ENCODE data around the gene RGS14.

GRCh38 chr5:177332896-177333260, 24.8 kb upstream of the RGS14 start:
- TF ChIP-seq CTCF (conservative IDR thresholded peaks at IDR 0.05; ENCODE audit: low read depth in 2 of 2): no peak
- no peak for TF ChIP-seq EZH2phosphoT487 (IDR thresholded peaks at IDR 0.05; ENCODE audit: unreplicated experiment)
- no peak for TF ChIP-seq POLR2AphosphoS5 (IDR thresholded peaks at IDR 0.05; ENCODE audit: low read depth)
- no peak for TF ChIP-seq NANOG (IDR thresholded peaks at IDR 0.05; ENCODE audit: borderline replicate concordance)
- TF ChIP-seq EZH2 (IDR thresholded peaks at IDR 0.05; ENCODE audit: low read depth, unreplicated experiment): no peak
- TF ChIP-seq REST (IDR thresholded peaks at IDR 0.05; ENCODE audit: unreplicated experiment): no peak
- TF ChIP-seq ZNF114 (CRISPR knock-in tag; IDR thresholded peaks at IDR 0.05): no peak
- no peak for TF ChIP-seq CREB1 (CRISPR knock-in tag; IDR thresholded peaks at IDR 0.05; ENCODE audit: low read depth)
- TF ChIP-seq ZNF462 (CRISPR knock-in tag; IDR thresholded peaks at IDR 0.05): no peak

All from GM23338 (cell line).